Kidney (tissue), 14 donors: ENCODE measurements around the gene SRPRA. TPM values are rescaled to one million over a fixed set of nuclear protein-coding genes. Genes with fewer than 3 reads are reported as not detected.

Experiments
- DNase-seq, 5 donors: peaks; one replicate each; pipeline ENCODE4 v3.0.0-alpha.2; 2013 to 2020
- FAIRE-seq: peaks from 2 replicates; lab custom pipeline; 2012; peaks lifted over from hg19 to GRCh38; lab: Jason Lieb, UNC
- H3K27ac ChIP-seq, 2 donors: one replicate each; pipeline ENCODE4 v1.7.0; 2013; ENCODE audit warnings: low read depth in 2 of 2, low read length in 2 of 2, inconsistent platforms in 1 of 2
- H3K27me3 ChIP-seq: one replicate; pipeline ENCODE4 v1.7.1; 2013; ENCODE audit warnings: low read length, inconsistent platforms; ENCODE audit not compliant: control insufficient read depth, insufficient read depth
- H3K36me3 ChIP-seq, 3 donors: one replicate each; pipeline versions ENCODE4 v1.7.0 to v1.7.1; 2013; ENCODE audit warnings: low read length in 3 of 3, control low read depth in 1 of 3, inconsistent platforms in 1 of 3; ENCODE audit not compliant: insufficient read depth in 3 of 3, control insufficient read depth in 2 of 3
- H3K4me1 ChIP-seq, 3 donors: one replicate each; pipeline versions ENCODE4 v1.7.0 to v1.7.1; 2013; ENCODE audit warnings: low read length in 3 of 3, inconsistent platforms in 1 of 3, low read depth in 1 of 3; ENCODE audit not compliant: control insufficient read depth in 2 of 3, insufficient read depth in 2 of 3
- H3K4me3 ChIP-seq, 3 donors: one replicate each; pipeline versions ENCODE4 v1.7.0 to v1.8.1; 2013; ENCODE audit warnings: low read length in 3 of 3, control low read depth in 1 of 3, inconsistent platforms in 1 of 3
- H3K9ac ChIP-seq, 3 donors: one replicate each; pipeline versions ENCODE4 v1.7.0 to v1.7.1; 2013; ENCODE audit warnings: low read length in 3 of 3, control low read depth in 1 of 3, inconsistent platforms in 1 of 3
- H3K9me3 ChIP-seq, 3 donors: one replicate each; pipeline versions ENCODE4 v1.7.0 to v1.7.1; 2013; ENCODE audit warnings: low read length in 3 of 3, control low read depth in 1 of 3, inconsistent platforms in 1 of 3; ENCODE audit not compliant: control insufficient read depth in 2 of 3, insufficient read depth in 1 of 3
- CTCF ChIP-seq: IDR thresholded peaks from 3 replicates; pipeline ENCODE4 v1.5.1; 2012; ENCODE audit warnings: mild to moderate bottlenecking, moderate library complexity, borderline replicate concordance; ENCODE audit not compliant: insufficient read depth; ENCODE audit errors: extremely low read depth
- intact Hi-C: fragments of 100-400 bp; cut with DNase I; formaldehyde crosslinking; loops from one replicate; pipeline ENCODE4 v1.11.1; 2022
- polyA plus RNA-seq: library from polyadenylated mRNA; stranded (reverse); fragments of 350-450 nt; fragmentation: Illumina TruSeq; extraction: RNeasy Lipid Tissue Mini Kit (QIAGEN cat#74804); gene quantifications from one replicate; pipeline ENCODE4 v1.2.3, GENCODE V29; 2014; ENCODE audit warnings: low read depth, low replicate concordance; ENCODE audit not compliant: insufficient read depth
- total RNA-seq: library from RNA; stranded (reverse); fragmentation: NEBNext Ultra II Directional; extraction: Animal tissue kit (Norgen Biotek cat#: 25700); gene quantifications from one replicate; pipeline ENCODE4 v1.2.1, GENCODE V29; 2021
- donor health status: control.
- donor health status: control.
- donor health status: control.
- donor health status: control.
- donor health status: control.
- donor health status: DM: yes; HTN: yes; CAD: no.
- donor health status: Normal renal cell carcinoma (clear cell type).

SRPRA gene
- total and polyA plus RNA-seq, 2 donors from 2014 or later, result 55.2 to 116 TPM

GRCh38 chr11:126290887-126291286 lies 22.2 kb upstream of the SRPRA start:
- Histone ChIP-seq H3K27me3 (no peaks in the 10 kb centered on the region), H3K36me3 (peaks cover 0 to 20% (median 17%) of the 10 kb centered on the region in 3 donors), H3K27ac (no peak overlapping the region), H3K9ac (no peak overlapping the region), H3K9me3 (no peaks in the 10 kb centered on the region), H3K4me1 (no peaks in the 10 kb centered on the region), H3K4me3 (no peak overlapping the region)
- intact Hi-C loops, result no loop called here
- FAIRE-seq (no peak), DNase-seq (no peak)
- no peak for TF ChIP-seq CTCF

GRCh38 chr11:126288237-126288636 lies 19.5 kb upstream of the SRPRA start:
- no peaks in the 10 kb centered on the region for H3K4me1 ChIP-seq
- no peak for DNase-seq
- H3K27ac ChIP-seq, result no peak overlapping the region
- H3K27me3 ChIP-seq, result no peaks in the 10 kb centered on the region
- no peak for FAIRE-seq
- no peak overlapping the region for H3K9ac ChIP-seq
- no peak overlapping the region for H3K4me3 ChIP-seq
- TF ChIP-seq CTCF, result no peak
- intact Hi-C loops, result no loop called here
- H3K36me3 ChIP-seq, result peaks cover 0 to 13% (median 11%) of the 10 kb centered on the region in 3 donors
- no peaks in the 10 kb centered on the region for H3K9me3 ChIP-seq

- H3K27me3 ChIP-seq, result no peaks in the 10 kb centered on the region
- no peaks in the 10 kb centered on the region for H3K36me3 ChIP-seq
- DNase-seq (no peak), FAIRE-seq (no peak)
- no peak overlapping the region for H3K27ac ChIP-seq
- no peak overlapping the region for H3K9ac ChIP-seq
- H3K9me3 ChIP-seq, result no peaks in the 10 kb centered on the region
- H3K4me3 ChIP-seq, result no peak overlapping the region
- peaks cover 5 to 8% (median 6%) of the 10 kb centered on the region in 3 donors for H3K4me1 ChIP-seq
- intact Hi-C loops, result no loop called here
- TF ChIP-seq CTCF, result no peak
Observed at GRCh38 chr11:126284829-126285228, 16.1 kb upstream of the SRPRA start.
